Astrocyte of the hippocampus (primary cell): ENCODE measurements around the gene PXT1.
"Not testable (repeated sequence)": the region's sequence is repeated elsewhere in the genome, so short reads cannot be mapped to it uniquely, and the experiment has no call there.

Source experiments
- DNase-seq: peaks from one replicate; pipeline ENCODE4 v3.0.0; 2011; ENCODE audit warnings: low read depth, low spot score

The PXT1 gene, protein sequence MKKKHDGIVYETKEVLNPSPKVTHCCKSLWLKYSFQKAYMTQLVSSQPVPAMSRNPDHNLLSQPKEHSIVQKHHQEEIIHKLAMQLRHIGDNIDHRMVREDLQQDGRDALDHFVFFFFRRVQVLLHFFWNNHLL

GRCh38 chr6:36442671-36443470 lies at the start of gene PXT1, which contains the start of gene KCTD20:
Gene PXT1 (minus strand): TSS chr6:36442854. CDS start chr6:36426082, 16,772 bp downstream.
Gene KCTD20 (plus strand): TSS chr6:36443000. CDS start chr6:36470098, 27,098 bp downstream.
- DNase-seq, result peak; percentile 96

GRCh38 chr6:36492092-36492491 lies 49.4 kb upstream of the PXT1 start:
- no peak for DNase-seq

DNA sequence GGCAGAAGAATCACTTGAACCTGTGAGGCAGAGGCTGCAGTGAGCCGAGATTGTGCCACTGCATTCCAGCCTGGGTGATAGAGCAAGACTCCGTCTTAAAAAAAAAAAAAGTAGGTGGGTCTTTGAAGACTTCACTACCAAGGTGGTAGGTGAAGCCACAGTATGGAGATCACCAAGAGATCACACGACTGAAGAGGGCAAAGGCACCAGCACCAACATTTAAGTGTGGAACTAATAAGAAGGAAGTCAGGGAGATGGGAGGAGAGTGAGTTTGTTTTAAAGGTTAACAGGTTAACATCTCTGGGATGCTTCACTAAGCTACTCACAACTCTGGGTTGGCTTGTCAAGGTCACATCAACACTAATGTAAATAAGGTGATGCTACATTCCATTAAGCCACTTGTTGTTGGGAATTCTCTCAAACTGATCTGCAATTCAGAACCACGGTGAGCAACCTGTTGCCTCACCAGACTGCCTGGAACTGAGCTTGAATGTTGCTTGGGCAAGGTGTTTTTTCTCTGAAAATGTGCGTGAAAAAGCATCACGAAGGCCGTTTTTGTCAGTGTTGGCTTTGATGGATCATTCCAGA lies 48.8 kb upstream of the PXT1 start:
- DNase-seq, result no peak

GRCh38 chr6:36489426-36489825 lies 46.8 kb upstream of the PXT1 start:
- DNase-seq, result no peak

GRCh38 chr6:36488221-36488620 lies 45.6 kb upstream of the PXT1 start:
- DNase-seq, result no peak

- peak; percentile 65 for DNase-seq
Observed at GRCh38 chr6:36487698-36488097, 45.0 kb upstream of the PXT1 start.

GRCh38 chr6:36484736-36485135 lies 42.1 kb upstream of the PXT1 start:
- DNase-seq, result no peak

DNA sequence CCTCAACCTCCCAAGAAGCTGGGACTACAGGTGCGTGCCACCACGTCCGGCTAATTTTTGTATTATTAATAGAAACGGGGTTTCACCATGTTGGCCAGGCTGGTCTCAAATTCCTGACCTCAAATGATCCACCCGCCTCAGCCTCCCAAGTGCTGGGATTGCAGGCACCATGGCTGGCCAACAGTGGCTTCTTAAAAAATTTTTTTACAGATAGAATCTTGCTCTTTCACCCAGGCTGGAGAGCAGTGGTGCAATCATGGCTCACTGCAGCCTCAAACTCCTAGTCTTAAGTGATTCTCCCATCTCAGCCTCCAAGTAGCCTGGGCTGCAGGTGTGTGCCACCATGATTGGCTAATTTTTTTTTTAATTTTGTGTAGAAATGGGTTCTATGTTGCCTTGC lies 40.7 kb upstream of the PXT1 start:
- DNase-seq, result not testable (repeated sequence)

- DNase-seq, result no peak
Observed at GRCh38 chr6:36479256-36479655, 36.6 kb upstream of the PXT1 start.

DNA sequence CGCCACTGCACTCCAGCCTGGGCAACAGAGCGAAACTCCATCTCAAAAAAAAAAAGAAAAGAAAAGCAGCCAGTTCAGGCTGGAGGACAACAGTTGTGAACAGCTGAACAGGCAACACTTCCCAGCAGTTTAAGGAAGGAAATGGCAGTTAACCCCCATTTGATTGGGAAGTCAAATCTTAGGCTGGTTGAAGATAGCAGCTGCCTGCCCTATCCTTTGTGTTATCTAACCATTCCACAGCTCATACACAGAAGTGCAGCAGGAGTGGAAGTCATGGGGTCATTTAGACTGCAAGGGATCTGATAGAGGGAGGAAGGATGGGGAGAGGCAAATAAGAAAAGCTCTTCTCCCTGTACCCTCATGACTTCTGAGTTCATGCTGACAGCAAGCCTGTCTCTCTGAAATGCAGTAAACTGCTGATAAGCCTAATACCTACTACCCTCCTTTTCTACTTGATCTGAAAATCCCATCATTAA lies 35.4 kb upstream of the PXT1 start:
- no peak for DNase-seq

DNA sequence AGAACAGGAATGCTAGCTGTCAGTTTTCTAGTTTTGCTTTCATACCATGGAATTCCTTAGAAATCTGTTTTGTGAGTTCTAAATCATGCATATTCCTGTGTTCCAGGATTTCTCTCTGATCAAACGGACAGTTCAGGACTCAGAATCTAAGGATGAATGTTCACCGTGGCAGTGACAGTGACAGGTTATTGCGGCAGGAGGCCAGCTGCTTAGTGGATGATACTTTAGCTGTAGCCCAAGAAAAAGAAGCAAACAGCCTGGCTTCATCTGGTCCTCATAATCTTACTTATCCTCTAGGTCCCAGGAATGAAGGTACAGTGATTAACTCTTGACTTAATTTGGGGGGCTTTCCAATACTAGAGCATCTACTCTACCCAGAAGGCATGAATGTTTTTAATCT lies 27.3 kb upstream of the PXT1 start:
- no peak for DNase-seq

GRCh38 chr6:36469148-36469661 lies 26.6 kb upstream of the PXT1 start:
- no peak for DNase-seq

DNA sequence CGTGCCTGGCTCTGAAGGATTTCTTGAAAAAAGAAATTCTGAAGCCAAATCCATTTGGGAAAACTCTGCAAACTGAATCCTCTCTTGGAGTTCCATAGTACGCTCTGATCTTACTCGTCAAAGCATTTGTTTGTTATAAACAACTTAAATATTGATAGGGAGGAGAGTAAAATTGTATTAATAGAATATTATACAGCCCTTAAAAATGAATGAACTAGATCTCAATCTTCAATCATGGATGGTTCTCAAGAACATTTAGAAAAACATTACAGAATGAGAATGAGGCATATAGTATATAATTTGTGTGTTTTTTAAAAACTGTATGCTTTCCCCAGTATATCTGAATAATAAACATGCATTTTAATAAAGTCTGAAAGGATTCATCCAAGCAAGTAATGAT lies 25.0 kb upstream of the PXT1 start:
- no peak for DNase-seq

DNA sequence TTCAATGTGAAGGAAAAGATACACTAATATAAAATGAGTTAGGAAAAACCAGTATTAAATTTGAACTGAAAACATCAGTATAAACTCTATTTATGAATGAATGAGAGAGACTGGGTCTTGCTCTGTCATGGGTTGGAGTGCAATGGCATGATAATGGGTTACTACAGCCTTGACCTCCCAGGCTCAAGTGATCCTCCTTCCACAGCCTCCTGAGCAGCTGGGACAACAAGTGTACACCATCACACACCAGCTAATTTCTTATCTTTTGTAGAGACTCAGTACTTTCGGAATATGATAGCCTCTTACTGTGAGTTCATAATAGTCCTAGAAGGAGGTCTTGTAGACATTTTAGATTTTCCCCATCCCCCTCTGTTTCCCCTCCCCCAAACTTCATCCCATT lies 21.6 kb upstream of the PXT1 start:
- DNase-seq, result no peak

GRCh38 chr6:36463676-36464075 lies 21.0 kb upstream of the PXT1 start:
- no peak for DNase-seq

DNA sequence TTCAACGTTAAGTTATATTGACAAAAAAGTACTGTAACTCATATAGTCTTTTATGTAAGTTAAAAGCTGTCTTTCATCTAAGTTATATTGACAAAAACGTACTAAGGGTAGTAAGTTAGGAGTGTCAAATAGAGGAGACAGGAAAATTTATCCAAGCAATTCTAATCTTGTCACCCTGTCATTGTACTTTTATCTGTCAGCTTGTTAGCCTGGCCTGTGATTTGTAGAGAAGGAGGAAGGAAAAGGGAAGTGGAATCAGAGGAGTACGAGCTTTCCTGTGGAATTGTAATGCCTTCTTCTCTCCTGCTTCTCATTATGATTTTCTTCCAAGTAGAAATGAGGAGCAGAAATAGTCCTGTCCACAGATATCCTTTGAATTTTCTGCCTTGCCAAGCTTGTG lies 19.0 kb upstream of the PXT1 start:
- DNase-seq, result no peak

- DNase-seq, result no peak
Observed at GRCh38 chr6:36460916-36461315, 18.3 kb upstream of the PXT1 start.

DNA sequence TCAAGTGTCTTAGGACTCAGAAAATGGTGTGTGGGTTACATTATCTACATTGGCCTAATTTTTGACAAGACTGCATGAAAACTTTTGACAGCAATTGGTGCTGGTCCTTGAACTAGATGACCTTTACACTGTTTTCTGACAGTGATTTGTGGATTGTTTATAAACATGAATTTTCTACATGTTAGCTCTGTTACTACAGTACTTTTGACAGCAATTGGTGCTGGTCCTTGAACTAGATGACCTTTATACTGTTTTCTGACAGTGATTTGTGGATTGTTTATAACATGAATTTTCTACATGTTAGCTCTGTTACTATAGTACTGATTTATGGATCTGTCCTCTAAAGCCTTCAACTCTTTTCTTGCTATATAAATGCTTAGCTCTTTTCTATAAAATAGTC lies 16.8 kb upstream of the PXT1 start:
- no peak for DNase-seq

DNA sequence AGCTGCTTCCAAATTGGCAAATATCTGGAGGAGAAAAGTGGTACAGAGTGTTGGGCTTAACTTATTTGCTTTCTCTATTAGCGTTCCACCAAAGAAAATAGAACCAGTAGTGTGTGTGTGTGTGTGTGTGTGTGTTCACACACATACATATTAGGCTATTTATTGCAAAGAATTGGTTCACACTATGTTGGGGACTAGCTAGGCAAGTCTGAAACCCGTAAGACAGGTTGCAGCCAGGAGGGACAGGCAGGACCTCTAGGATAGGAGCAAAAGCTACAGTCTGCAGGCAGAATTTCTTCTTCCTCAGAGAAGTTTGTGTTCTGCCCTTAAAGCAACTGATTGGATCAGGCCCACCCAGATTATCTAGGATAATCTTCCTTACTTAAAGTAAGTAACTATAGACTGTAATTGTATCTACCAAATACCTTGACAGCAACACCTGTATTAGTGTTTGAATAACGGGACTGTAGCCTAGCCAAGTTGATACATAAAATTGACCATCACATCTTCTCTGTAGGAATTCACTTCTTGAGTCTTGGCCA lies 12.9 kb upstream of the PXT1 start:
- no peak for DNase-seq

DNA sequence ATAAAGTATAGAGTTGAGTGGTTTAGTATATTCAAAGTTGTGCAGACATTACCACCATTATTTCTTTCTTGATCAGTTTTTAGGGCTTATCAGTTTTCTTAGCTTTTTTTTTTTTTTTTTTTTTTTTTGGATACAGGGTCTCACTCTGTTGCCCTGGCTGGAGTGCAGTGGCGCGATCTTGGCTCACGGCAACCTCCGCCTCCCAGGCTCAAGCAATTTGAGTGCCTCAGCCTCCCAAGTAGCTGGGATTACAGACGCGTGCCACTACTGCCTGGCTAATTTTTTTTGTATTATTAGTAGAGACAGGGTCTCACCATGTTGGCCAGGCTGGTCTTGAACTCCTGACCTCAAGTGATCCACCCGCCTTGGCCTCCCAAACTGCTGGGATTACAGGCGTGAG lies 10.2 kb upstream of the PXT1 start:
- DNase-seq, result not testable (repeated sequence)

- DNase-seq, result not testable (repeated sequence)
Observed at GRCh38 chr6:36449173-36449572, 6.5 kb upstream of the PXT1 start.

DNA sequence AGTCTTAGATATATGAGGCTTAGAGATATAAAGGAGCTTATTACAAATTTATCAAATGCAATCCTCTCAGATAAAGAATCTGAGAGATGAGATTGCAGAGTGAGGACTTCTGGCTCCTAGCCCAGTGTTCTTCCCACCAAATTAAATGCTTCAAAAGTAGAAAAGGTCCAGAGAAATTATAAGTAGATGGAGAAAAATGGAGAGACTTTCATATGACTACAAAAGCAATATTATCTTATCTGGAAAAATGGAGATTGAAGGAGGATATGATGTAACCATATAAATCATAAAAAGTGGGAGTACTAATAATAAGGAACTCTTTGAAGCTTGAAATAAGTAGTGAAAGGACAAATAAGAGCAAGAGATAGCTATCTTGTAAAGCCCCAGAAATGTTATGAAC lies 3.0 kb upstream of the PXT1 start:
- no peak for DNase-seq
